HepG2 (cell line): ENCODE data around the gene GPR62. TPM values are rescaled to one million over a fixed set of nuclear protein-coding genes. Genes with fewer than 3 reads are reported as not detected.

Source experiments
- AHDC1 ChIP-seq: sonication (generic); formaldehyde crosslinking; IDR thresholded peaks from 2 replicates; pipeline ENCODE4 v1.5.1; 2020; ENCODE audit warnings: mild to moderate bottlenecking, missing genetic modification reagents, borderline replicate concordance
- BATF2 ChIP-seq: sonication (generic); formaldehyde crosslinking; IDR thresholded peaks from 2 replicates; pipeline ENCODE4 v1.8.0; 2022; ENCODE audit warnings: mild to moderate bottlenecking, missing genetic modification reagents, moderate library complexity
- FOXA1 ChIP-seq, 2 experiments: fragments of 450-650 bp in 1 of 2; sonication (generic) in 1 of 2; formaldehyde crosslinking in 1 of 2; IDR thresholded peaks; 2 replicates each; pipeline versions ENCODE4 v1.4.0 to v1.6.1; 2016 to 2020; ENCODE audit warnings: missing genetic modification reagents in 1 of 2
- HIVEP1 ChIP-seq: sonication (generic); formaldehyde crosslinking; IDR thresholded peaks from 2 replicates; pipeline ENCODE4 v1.4.0; 2020; ENCODE audit warnings: mild to moderate bottlenecking, missing genetic modification reagents
- MYNN ChIP-seq: sonication (generic); formaldehyde crosslinking; IDR thresholded peaks from 2 replicates; pipeline ENCODE4 v1.4.0; 2020; ENCODE audit warnings: mild to moderate bottlenecking, low read depth, missing genetic modification reagents
- POGZ ChIP-seq: sonication (generic); formaldehyde crosslinking; IDR thresholded peaks from 2 replicates; pipeline ENCODE4 v1.4.0; 2020; ENCODE audit warnings: mild to moderate bottlenecking, missing genetic modification reagents
- PRDM4 ChIP-seq: sonication (generic); formaldehyde crosslinking; IDR thresholded peaks from 2 replicates; pipeline ENCODE4 v1.9.0; 2021; ENCODE audit warnings: missing genetic modification reagents, borderline replicate concordance
- RAD21 ChIP-seq: fragments of 450-650 bp; formaldehyde crosslinking; IDR thresholded peaks from 2 replicates; pipeline ENCODE4 v1.5.0; 2020; ENCODE audit warnings: mild to moderate bottlenecking
- TOPORS ChIP-seq: sonication (generic); formaldehyde crosslinking; IDR thresholded peaks from 2 replicates; pipeline ENCODE4 v1.8.0; 2023; ENCODE audit warnings: mild to moderate bottlenecking, missing genetic modification reagents
- ZBTB20 ChIP-seq: sonication (generic); formaldehyde crosslinking; IDR thresholded peaks from 2 replicates; pipeline ENCODE4 v1.8.1; 2023; ENCODE audit warnings: missing genetic modification reagents, low read depth, mild to moderate bottlenecking, borderline replicate concordance
- ZNF280D ChIP-seq: sonication (generic); formaldehyde crosslinking; IDR thresholded peaks from 2 replicates; pipeline ENCODE4 v1.5.1; 2020; ENCODE audit warnings: mild to moderate bottlenecking, missing genetic modification reagents
- ZNF564 ChIP-seq: sonication (generic); formaldehyde crosslinking; IDR thresholded peaks from 2 replicates; pipeline ENCODE4 v1.8.1; 2023; ENCODE audit warnings: mild to moderate bottlenecking, missing genetic modification reagents
- ZNF614 ChIP-seq: IDR thresholded peaks from 2 replicates; pipeline ENCODE4 v1.6.1; 2018; ENCODE audit warnings: missing biosample characterization, missing genetic modification reagents, inconsistent platforms, borderline replicate concordance
- ZNF784 ChIP-seq: sonication (generic); formaldehyde crosslinking; IDR thresholded peaks from 2 replicates; pipeline ENCODE4 v1.5.1; 2020; ENCODE audit warnings: missing genetic modification reagents, mild to moderate bottlenecking, borderline replicate concordance
- polyA plus RNA-seq, 8 experiments: library from polyadenylated mRNA; depleted of rRNA in 3 of 8; stranded (reverse) in 7 of 8; unstranded in 1 of 8; fragments of >200 nt; fragmentation: Illumina TruSeq in 4 of 8; extraction: Trizol in 4 of 8; gene quantifications; 2 replicates each; pipeline versions ENCODE4 v1.2.1 to v1.2.3, GENCODE V29; 2011 to 2016; ENCODE audit warnings: low read depth in 4 of 8, missing spikeins in 1 of 8, mixed read lengths in 1 of 8; ENCODE audit not compliant: insufficient read depth in 1 of 8
- total RNA-seq, 5 experiments: library from RNA; depleted of rRNA; stranded (reverse); fragments of >200 nt; fragmentation: Illumina TruSeq; extraction: Trizol; gene quantifications; 2 replicates each; pipeline ENCODE4 v1.2.3, GENCODE V29; 2016; ENCODE audit warnings: low read depth in 1 of 5

The GPR62 gene
- total and polyA plus RNA-seq, 2 of the 13 experiments (the other 11 are each of a cell fraction or from before 2014, with no cell fraction given), result not detected

GRCh38 chr3:51982838-51983577, 27.8 kb downstream of the GPR62 start, which contains the start of gene ACY1 (continued):
- peak; percentile 81; the same call in 1 of the 2 replicates for TF ChIP-seq ZNF280D
- TF ChIP-seq AHDC1 (CRISPR knock-in tag), result peak; percentile 78; the same call in 1 of the 2 replicates
- TF ChIP-seq ZBTB20 (CRISPR knock-in tag), result peak; percentile 57; the same call in 1 of the 2 replicates
- peak; percentile 91; the same call in 1 of the 2 replicates for TF ChIP-seq BATF2 (CRISPR knock-in tag)
- TF ChIP-seq ZNF564 (CRISPR knock-in tag), result peak; percentile 85
- TF ChIP-seq ZNF784 (CRISPR knock-in tag), result peak; percentile 71; the same call in 1 of the 2 replicates
- 0 out of 2 replicates have a peak, but pooled peaks have one; percentile 1 for TF ChIP-seq MYNN (CRISPR knock-in tag)
- TF ChIP-seq POGZ (CRISPR knock-in tag), result no peak
- peak; percentile 88 for TF ChIP-seq TOPORS
- no peak for TF ChIP-seq HIVEP1 (CRISPR knock-in tag)
- TF ChIP-seq FOXA1 (IDR thresholded peaks at IDR 0.05), result no peak
- TF ChIP-seq FOXA1 (CRISPR knock-in tag; IDR thresholded peaks at IDR 0.05), result peak; percentile 21; the same call in 1 of the 2 replicates
- no peak for TF ChIP-seq PRDM4 (CRISPR knock-in tag)
- TF ChIP-seq ZNF614 (CRISPR knock-in tag), result peak; percentile 61; the same call in 1 of the 2 replicates
- TF ChIP-seq RAD21 (CRISPR knock-in tag), result 0 out of 2 replicates have a peak, but pooled peaks have one; percentile 3
